ENCODE data around the gene ARID5B.

- TF ChIP-seq GATA2 (IDR thresholded peaks at IDR 0.05; ENCODE audit: low read depth, low read length) (no peak), GATA3 (IDR thresholded peaks at IDR 0.05; ENCODE audit: low read depth, low read length) (no peak)
These were observed 13.7 kb upstream of the ARID5B start for GRCh38 chr10:61887772-61888171.
